ENCODE results near the gene CLRN2. TPM values are rescaled to one million over a fixed set of nuclear protein-coding genes. Genes with fewer than 3 reads are reported as not detected.

The CLRN2 gene
- total RNA-seq, 1 experiment from 2014 or later, result not detected

GRCh38 chr4:17511051-17511450 lies 3.9 kb upstream of the CLRN2 start:
- Histone ChIP-seq H2BK5ac (ENCODE audit: insufficient read length, low read length) (no peak overlapping the region), H3K79me1 (ENCODE audit: insufficient read depth, low read depth, low read length, poor library complexity, severe bottlenecking) (no peaks in the 10 kb centered on the region), H2AFZ (ENCODE audit: low read length) (no peak overlapping the region), H3T11ph (ENCODE audit: low read length) (no peak overlapping the region), H3K9ac (ENCODE audit: extremely low read depth, insufficient read length, low read length) (no peak overlapping the region), H3K4me2 (ENCODE audit: insufficient read depth, insufficient read length, low read length) (peak overlapping the region; percentile 69), H3K27ac (ENCODE audit: insufficient read length, low read depth, low read length) (no peak overlapping the region), H4K91ac (ENCODE audit: insufficient read length, low read depth, low read length) (no peak overlapping the region), H2BK120ac (ENCODE audit: low read depth, low read length, poor library complexity, severe bottlenecking) (no peak overlapping the region), H3K56ac (ENCODE audit: insufficient read length, low read depth, low read length) (no peak overlapping the region), H4K8ac (replicated peaks; ENCODE audit: insufficient read length, low read depth, low read length) (no peak overlapping the region), H4K20me1 (ENCODE audit: control insufficient read depth, insufficient read depth, insufficient read length) (no peaks in the 10 kb centered on the region), H3K23ac (ENCODE audit: insufficient read length, low read depth, low read length) (no peak overlapping the region), H3K18ac (ENCODE audit: insufficient read length, low read depth, low read length) (no peak overlapping the region), H3K23me2 (ENCODE audit: insufficient read length, low read depth, low read length, poor library complexity, severe bottlenecking) (peaks cover 12% of the 10 kb centered on the region), H2BK12ac (ENCODE audit: insufficient read length, low read depth, low read length) (no peak overlapping the region), H3K9me3 (ENCODE audit: control insufficient read depth, low read depth, low read length) (no peaks in the 10 kb centered on the region), H3K14ac (ENCODE audit: insufficient read depth, low read length) (no peak overlapping the region), H4K5ac (ENCODE audit: insufficient read length, low read depth, low read length) (no peak overlapping the region), H3K79me2 (ENCODE audit: insufficient read depth, low read length) (no peaks in the 10 kb centered on the region), H2AK5ac (ENCODE audit: insufficient read length, low read length) (no peak overlapping the region), H3K4me1 (ENCODE audit: insufficient read depth, low read length) (no peaks in the 10 kb centered on the region), H3K4ac (ENCODE audit: low read depth, low read length) (no peak overlapping the region), H3K27me3 (ENCODE audit: insufficient read depth, low read length) (no peaks in the 10 kb centered on the region), H2BK15ac (ENCODE audit: low read depth, low read length) (no peak overlapping the region), H2BK20ac (ENCODE audit: low read depth, low read length, poor library complexity, severe bottlenecking) (no peak overlapping the region)
- H3K9me3 Mint-ChIP-seq, result no peaks in the 10 kb centered on the region; a peak in 1 of 5 replicates
- H3K27ac Mint-ChIP-seq, result no peak overlapping the region
- H3K4me1 Mint-ChIP-seq, result peaks cover 33% of the 10 kb centered on the region in 2 experiments
- DNase-seq, result peak; percentile 49
- peak overlapping the region; percentile 88 to 90 for H3K4me3 Mint-ChIP-seq
- no peak for TF ChIP-seq CTCF (conservative IDR thresholded peaks at IDR 0.05)
- WGBS (ENCODE audit: extremely low coverage, insufficient read length, low lambda C conversion rate), result no CpG with 5 or more reads among the region's 9 CpGs
- peaks cover 0 to 18% (median 5%) of the 10 kb centered on the region in 3 experiments; a peak in 5 of 7 replicates for H3K36me3 Mint-ChIP-seq (ENCODE audit: insufficient read depth in 1 of 3, low read depth in 3 of 3)
- peaks cover 51% of the 10 kb centered on the region for H3K27me3 Mint-ChIP-seq (ENCODE audit: low read depth)

Data from H9 (cell line).